Choroid plexus epithelial cell (primary cell): ENCODE measurements around the gene SWI5.
A peak's percentile ranks its signal among the peaks of the same experiment; 100 is the strongest.

Experiments
- DNase-seq: peaks from one replicate; pipeline ENCODE4 v3.0.0-alpha.2; 2010; ENCODE audit warnings: low read depth
- H3K4me3 ChIP-seq: 2 replicates; pipeline ENCODE4 v1.5.1; 2011; ENCODE audit warnings: low read depth, mild to moderate bottlenecking, control low read depth, low read length, moderate library complexity
- CTCF ChIP-seq: conservative IDR thresholded peaks from 2 replicates; pipeline ENCODE4 v1.5.1; 2011; ENCODE audit warnings: low read depth, mild to moderate bottlenecking, control low read depth, inconsistent platforms, low read length, moderate library complexity

SWI5 gene

DNA sequence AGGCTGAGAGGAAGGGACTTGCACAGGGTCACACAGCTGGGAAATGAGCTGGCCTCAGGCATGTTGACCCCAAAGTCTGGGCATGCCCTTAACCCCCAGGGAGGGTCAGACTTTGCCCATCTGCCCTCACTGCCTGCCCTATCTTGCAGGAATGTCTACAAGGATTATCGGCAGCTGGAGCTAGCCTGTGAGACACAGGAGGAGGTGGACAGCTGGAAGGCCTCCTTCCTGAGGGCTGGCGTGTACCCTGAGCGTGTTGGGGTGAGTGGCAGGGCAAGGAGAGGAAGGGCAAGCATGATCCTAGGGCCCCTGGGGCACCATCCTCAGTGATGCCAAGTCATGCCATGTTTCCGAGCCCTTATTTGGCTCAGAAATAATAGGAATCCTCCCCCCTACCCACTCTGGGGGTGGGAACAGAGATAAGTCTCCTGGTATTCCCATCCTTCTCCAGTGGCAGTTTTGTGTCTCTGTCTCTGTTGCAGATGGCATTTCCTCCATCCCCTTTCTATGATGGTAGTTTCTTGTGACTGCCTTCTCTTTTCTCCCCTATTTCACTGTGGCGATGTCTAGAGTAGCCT lies 28.8 kb upstream of the SWI5 start:
- no peak for TF ChIP-seq CTCF
- no peak for DNase-seq
- H3K4me3 ChIP-seq: no peak overlapping the region

GRCh38 chr9:128249558-128249907 lies 26.5 kb upstream of the SWI5 start:
- TF ChIP-seq CTCF: no peak
- no peak overlapping the region for H3K4me3 ChIP-seq

DNA sequence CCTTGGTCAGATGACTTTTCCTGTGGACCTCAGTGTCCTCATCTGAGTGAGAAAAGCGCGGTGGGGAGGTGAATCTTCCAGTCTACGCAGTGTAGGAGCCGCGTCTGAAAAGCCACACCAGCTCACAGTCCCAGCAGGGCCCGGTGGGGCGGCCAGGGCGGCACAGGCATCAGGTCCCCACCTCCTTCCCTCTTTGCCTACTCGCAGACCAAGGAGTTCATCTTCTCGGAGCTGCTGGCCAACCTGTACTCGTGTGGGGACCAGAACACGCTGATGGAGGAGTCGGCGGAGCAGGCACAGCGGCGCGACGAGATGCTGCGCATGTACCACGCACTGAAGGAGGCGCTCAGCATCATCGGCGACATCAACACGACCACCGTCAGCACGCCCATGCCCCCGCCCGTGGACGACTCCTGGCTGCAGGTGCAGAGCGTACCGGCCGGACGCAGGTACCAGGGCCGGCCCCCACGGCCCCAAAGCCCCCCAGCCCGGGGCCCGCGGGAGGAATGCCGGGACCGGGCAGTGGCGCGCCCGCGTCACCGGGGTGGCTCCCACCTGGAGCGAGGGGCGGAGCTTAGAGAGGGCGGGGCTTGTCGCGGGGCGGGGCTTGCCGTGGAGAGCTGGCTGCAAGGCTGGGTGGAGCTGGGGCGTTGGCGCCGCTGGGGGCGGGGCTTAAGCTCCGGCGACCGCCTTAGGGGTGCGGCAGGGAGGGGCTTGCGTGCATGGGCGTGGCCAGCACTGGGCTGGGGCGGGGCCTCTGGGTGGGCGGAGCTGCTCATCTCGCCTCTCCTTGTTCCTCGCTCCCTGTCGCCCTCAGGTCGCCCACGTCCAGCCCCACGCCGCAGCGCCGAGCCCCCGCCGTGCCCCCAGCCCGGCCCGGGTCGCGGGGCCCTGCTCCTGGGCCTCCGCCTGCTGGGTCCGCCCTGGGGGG lies 25.9 kb upstream of the SWI5 start:
- no peak for TF ChIP-seq CTCF
- peak; percentile 84 for DNase-seq
- H3K4me3 ChIP-seq: peak overlapping the region; percentile 37

More at GRCh38 chr9:128249558-128249907, 26.5 kb upstream of the SWI5 start:
- no peak for DNase-seq

DNA sequence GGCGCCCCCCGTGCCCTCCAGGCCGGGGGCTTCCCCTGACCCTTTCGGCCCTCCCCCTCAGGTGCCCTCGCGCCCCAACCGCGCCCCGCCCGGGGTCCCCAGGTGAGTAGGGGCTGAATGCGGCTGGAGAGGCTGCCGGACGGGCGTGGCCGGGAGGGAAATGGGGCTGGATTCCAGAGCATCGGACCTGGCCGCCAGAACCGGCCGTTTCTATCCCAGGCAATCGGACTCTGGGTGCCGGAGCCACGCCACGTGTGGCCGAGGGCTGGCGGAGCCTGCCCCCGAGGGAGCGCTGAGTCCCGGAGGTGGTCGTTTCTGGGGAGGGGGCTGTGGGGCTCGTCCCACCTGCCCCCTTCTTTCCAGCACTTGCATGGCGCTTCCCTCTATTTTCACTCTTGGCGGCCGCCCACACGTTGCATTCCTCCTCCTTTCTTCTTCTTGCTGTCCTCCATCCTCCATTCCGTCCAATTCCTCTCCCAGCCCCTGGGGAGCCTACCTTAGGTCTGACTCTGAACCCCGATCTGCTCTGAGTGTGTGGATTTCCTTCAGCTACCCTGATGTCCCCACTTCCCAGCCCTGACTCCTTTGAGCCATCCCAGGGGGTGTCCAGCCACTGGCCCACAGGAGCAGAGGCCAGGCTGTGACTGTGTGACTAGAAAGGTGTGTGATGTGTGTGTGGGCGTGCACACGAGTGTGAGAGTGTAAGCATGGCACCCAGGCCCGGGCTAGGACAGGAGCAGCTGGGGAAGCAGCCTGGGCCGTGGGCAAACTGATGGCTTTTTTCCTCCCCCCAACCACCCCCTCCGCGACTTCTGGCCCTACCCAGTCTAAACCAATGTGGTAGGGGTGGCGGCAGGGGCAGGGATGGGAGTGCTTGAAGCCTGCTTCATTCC lies 25.0 kb upstream of the SWI5 start:
- no peak for DNase-seq
- peak overlapping the region; percentile 37 for H3K4me3 ChIP-seq
- TF ChIP-seq CTCF: no peak

- H3K4me3 ChIP-seq: no peak overlapping the region
- no peak for TF ChIP-seq CTCF
- DNase-seq: peak; percentile 13
These were observed 24.4 kb upstream of the SWI5 start for GRCh38 chr9:128251732-128252100.

- no peak overlapping the region for H3K4me3 ChIP-seq
- DNase-seq: no peak
- no peak for TF ChIP-seq CTCF
These were observed 23.5 kb upstream of the SWI5 start for GRCh38 chr9:128252317-128253139.
